HG02973 (cell line): Measurements from ENCODE around the gene GOLGA6D.
"Not testable (repeated sequence)": the region's sequence is repeated elsewhere in the genome, so short reads cannot be mapped to it uniquely, and the experiment has no call there.

Experiments used
- ATAC-seq: cut with Tn5 transposase; IDR thresholded peaks from one replicate; pipeline ENCODE4 v1.9.1; 2021; ENCODE audit warnings: moderate library complexity; ENCODE audit not compliant: unreplicated experiment

GOLGA6D gene

GRCh38 chr15:75328493-75329314 lies 46.1 kb downstream of the GOLGA6D start:
- no peak for ATAC-seq

- no peak for ATAC-seq
Measured at GRCh38 chr15:75329571-75329970, 46.9 kb downstream of the GOLGA6D start.

- not testable (repeated sequence) for ATAC-seq
Measured at GRCh38 chr15:75332093-75332492, 49.5 kb downstream of the GOLGA6D start.

GRCh38 chr15:75333654-75334419 lies 51.2 kb downstream of the GOLGA6D start:
- ATAC-seq: not testable (repeated sequence)

GRCh38 chr15:75335313-75335704 lies 52.7 kb downstream of the GOLGA6D start:
- ATAC-seq: no peak

- no peak for ATAC-seq
Measured at GRCh38 chr15:75335705-75336355, 53.2 kb downstream of the GOLGA6D start, which contains the start of gene COMMD4. COMMD4 (plus strand) TSS chr15:75336063; CDS start chr15:75336090, 27 bp downstream.

GRCh38 chr15:75338661-75339240 lies 56.1 kb downstream of the GOLGA6D start:
- ATAC-seq: no peak

GRCh38 chr15:75339531-75340240 lies 57.1 kb downstream of the GOLGA6D start:
- no peak for ATAC-seq

- ATAC-seq: no peak
Measured at GRCh38 chr15:75342221-75342620, 59.6 kb downstream of the GOLGA6D start.

GRCh38 chr15:75343953-75344352 lies 61.3 kb downstream of the GOLGA6D start:
- not testable (repeated sequence) for ATAC-seq
